ENCODE measurements around the gene PTGER2.

The PTGER2 gene

DNA sequence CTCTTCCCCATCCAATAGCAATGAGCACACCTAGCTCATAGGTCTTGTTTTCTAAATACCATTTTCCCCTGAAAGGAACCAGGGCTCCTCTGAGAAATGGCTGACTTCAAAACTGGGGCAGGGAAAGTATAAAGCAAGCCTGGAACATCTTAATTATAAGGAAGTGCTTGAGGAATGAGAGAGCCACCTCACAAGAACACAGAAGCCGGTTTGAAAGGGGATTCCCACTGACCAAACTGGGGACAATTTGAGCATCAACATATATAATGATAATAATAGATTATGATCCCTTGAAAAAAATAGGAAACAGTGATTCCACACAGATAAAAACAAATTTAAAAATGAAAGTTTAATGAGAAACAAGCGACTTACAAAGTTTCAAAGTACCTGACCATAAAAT is 22.1 kb downstream of the PTGER2 start:
- TF ChIP-seq ZFX (IDR thresholded peaks at IDR 0.05; ENCODE audit: borderline replicate concordance) = no peak
- TF ChIP-seq, protein P1, sequence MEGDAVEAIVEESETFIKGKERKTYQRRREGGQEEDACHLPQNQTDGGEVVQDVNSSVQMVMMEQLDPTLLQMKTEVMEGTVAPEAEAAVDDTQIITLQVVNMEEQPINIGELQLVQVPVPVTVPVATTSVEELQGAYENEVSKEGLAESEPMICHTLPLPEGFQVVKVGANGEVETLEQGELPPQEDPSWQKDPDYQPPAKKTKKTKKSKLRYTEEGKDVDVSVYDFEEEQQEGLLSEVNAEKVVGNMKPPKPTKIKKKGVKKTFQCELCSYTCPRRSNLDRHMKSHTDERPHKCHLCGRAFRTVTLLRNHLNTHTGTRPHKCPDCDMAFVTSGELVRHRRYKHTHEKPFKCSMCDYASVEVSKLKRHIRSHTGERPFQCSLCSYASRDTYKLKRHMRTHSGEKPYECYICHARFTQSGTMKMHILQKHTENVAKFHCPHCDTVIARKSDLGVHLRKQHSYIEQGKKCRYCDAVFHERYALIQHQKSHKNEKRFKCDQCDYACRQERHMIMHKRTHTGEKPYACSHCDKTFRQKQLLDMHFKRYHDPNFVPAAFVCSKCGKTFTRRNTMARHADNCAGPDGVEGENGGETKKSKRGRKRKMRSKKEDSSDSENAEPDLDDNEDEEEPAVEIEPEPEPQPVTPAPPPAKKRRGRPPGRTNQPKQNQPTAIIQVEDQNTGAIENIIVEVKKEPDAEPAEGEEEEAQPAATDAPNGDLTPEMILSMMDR (IDR thresholded peaks at IDR 0.05) = no peak

DNA sequence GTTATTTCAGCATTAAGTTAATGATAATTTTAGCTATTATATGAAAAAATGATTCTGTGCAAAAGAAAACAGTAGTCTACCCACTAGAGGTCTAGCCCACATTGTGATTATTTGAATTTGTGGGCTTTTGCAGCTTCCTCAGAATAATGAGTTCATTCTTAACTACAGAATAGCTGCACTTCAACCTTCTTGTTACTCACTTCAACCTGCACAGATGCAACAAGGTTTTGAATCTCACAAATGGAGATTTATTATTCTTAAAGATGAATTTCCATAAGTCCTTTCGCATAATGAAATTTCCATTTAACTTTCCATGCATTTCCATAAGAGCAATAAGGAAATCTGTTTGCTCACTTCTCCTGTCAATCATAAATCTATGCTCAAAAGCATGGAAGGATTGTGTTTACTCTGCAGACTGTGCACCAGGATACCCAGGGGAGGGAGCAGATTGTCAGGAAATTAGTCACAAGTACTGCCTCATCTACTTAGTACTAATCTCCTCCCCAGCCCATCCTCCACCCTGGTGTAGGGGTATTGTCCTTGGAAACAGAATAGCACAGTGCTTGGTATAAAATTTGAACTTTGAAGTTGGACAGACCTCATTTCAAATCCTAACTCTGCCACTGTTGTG is 24.1 kb downstream of the PTGER2 start:
- H3K27ac ChIP-seq = no peak overlapping the region
- TF ChIP-seq, protein P1 (IDR thresholded peaks at IDR 0.05) = no peak
- TF ChIP-seq ZFX (IDR thresholded peaks at IDR 0.05; ENCODE audit: borderline replicate concordance) = no peak

More for the DNA sequence above, 22.1 kb downstream of the PTGER2 start:
- H3K27ac ChIP-seq = no peak overlapping the region

DNA sequence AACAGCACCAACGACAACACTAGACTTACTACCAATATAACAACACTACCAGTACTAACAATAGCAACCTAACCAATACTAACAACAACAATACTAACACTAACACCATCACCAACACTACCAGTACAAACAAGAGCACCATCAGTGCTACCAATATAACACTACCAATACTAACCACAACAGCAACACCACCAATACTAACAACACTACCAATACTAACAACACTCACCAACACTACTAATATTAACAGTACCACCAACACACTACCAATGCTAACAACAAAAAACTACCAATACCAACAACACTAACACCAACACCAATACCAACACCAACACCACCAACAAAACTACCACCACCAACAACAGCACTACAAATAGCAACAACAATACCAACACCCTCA is 25.1 kb downstream of the PTGER2 start:
- H3K27ac ChIP-seq = no peak overlapping the region
- TF ChIP-seq, protein P1 (IDR thresholded peaks at IDR 0.05) = no peak
- TF ChIP-seq ZFX (IDR thresholded peaks at IDR 0.05; ENCODE audit: borderline replicate concordance) = no peak

DNA sequence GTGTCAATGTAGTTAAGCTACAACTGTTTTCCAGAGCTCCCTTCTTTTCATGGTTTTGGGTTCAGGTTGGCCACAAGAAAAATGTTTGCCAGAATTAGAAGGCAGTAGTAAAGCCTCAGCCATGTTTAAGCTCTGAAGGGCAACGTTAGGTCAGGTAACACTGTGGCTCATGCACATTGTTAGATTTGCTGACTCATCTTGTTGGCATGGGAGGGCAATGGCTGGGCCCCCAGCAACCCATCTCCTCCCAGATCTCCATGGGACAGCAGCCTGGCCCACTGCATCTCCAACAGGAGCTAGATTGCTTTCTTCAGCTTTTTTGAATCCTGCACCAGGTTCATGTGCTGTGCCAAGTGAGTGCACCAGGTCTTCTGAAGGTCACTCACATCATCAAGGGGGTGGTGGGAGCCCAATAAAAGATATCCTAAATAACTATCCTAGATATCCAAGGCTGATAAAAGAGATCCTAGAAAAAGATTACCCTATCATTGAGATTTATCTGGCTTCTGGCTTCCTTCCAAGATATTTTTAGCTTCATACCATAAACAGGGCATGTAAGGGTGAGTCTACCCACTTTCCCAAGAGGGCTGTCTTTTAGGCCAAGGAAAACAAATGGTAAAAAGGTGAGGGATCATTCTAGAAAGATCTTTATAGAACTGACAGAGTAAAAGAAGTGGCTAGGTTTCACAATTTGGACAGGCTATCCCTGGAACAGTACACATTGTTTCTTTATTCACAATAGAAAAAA is 28.9 kb downstream of the PTGER2 start:
- H3K27ac ChIP-seq = no peak overlapping the region
- TF ChIP-seq ZFX (IDR thresholded peaks at IDR 0.05; ENCODE audit: borderline replicate concordance) = no peak
- TF ChIP-seq, protein P1 (IDR thresholded peaks at IDR 0.05) = no peak

DNA sequence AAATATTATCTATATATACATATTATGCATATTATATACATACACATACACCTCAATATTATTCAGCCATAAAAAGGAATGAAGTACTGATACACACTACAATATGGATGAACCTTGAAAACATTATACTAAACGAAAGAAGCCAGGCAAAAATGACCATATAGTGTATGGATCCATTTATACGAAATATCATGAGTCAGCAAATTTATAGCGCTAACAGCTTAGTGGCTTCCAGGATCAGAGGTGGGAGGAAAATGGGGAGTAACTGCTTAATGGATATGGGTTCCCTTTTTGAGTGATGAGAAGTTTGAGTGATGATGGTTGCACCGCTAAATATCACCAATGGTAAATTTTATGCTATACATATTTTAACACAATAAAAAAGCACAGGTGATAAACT is 32.7 kb downstream of the PTGER2 start:
- H3K27ac ChIP-seq = no peak overlapping the region
- no peak for TF ChIP-seq ZFX (IDR thresholded peaks at IDR 0.05; ENCODE audit: borderline replicate concordance)
- TF ChIP-seq, protein P1 (IDR thresholded peaks at IDR 0.05) = no peak

DNA sequence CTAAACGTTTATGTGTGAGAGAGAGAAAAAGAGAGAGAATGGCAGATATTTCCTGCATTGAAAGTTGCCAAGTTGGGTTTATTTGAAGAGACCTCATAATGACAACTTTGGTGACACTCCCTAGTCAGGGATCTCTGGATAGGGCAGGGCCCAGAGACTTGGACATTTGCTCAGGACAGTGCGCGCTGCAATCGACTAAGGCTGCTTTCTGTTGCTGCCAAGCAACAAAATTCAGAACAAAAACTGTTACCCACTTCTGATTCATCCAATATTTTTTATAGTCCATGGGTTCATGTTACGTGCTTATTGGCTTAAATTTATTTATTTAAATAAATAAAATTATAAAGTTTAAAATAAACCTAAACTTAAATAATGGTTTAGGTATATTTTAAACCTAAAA is 34.2 kb downstream of the PTGER2 start:
- TF ChIP-seq, protein P1 (IDR thresholded peaks at IDR 0.05) = no peak
- no peak for TF ChIP-seq ZFX (IDR thresholded peaks at IDR 0.05; ENCODE audit: borderline replicate concordance)

DNA sequence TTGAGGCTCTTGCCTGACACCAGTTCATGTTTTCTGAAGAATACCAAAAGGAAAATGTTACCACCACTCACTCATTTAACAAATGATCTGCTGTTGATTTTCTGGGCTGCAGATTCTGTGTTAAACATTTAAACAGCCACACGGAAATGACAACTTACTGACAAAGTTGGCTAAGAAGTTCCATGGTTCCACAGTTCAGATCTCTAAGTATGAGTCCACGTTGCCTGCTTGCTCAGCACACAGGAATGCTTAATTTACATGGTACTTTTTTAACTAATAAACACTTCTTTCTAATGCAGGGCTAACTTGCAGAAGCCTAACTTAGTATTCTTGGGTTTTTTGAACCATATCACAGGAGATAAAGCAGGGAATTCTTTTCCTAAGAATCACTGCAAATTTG is 34.7 kb downstream of the PTGER2 start:
- no peak for TF ChIP-seq ZFX (IDR thresholded peaks at IDR 0.05; ENCODE audit: borderline replicate concordance)
- TF ChIP-seq, protein P1 (IDR thresholded peaks at IDR 0.05) = no peak

More for the DNA sequence above, 34.2 kb downstream of the PTGER2 start:
- H3K27ac ChIP-seq = no peak overlapping the region

More for the DNA sequence above, 34.7 kb downstream of the PTGER2 start:
- H3K27ac ChIP-seq = no peak overlapping the region
